OCI-LY7 (cell line): ENCODE data around the gene JAZF1. TPM values are rescaled to one million over a fixed set of nuclear protein-coding genes. Genes with fewer than 3 reads are reported as not detected.

Experiments used
- BruUV-seq: library from RNA; stranded (reverse); fragments of 400-500 nt; replicated peaks from 2 replicates; lab custom pipeline; 2021; lab: Mats Ljungman, UMichigan
- CTCF ChIA-PET: fragments of 300-600 bp; sonication (Branson Sonifier 250); formaldehyde crosslinking; loops from one replicate; lab custom pipeline; 2022; ENCODE audit warnings: antibody characterized with exemption; ENCODE audit not compliant: unreplicated experiment; lab: Charles Lee
- POLR2A ChIA-PET: fragments of 300-600 bp; sonication (Branson Sonifier 250); formaldehyde crosslinking; loops from one replicate; lab custom pipeline; 2022; ENCODE audit warnings: antibody characterized with exemption; lab: Charles Lee
- DNase-seq: peaks from one replicate; pipeline ENCODE4 v3.0.0-alpha.2; 2015; ENCODE audit warnings: low spot score
- H2AFZ ChIP-seq: fragments of 200-600 bp; sonication (generic), shearing (Covaris generic); 2 replicates; pipeline ENCODE4 v1.6.1; 2014; ENCODE audit warnings: mild to moderate bottlenecking, antibody characterized with exemption, low read length, moderate library complexity
- H3K27ac ChIP-seq: fragments of 200-600 bp; sonication (generic); 2 replicates; pipeline ENCODE4 v1.5.1; 2014; ENCODE audit warnings: mixed run types, low read depth, mild to moderate bottlenecking, moderate library complexity, low read length, inconsistent platforms; ENCODE audit not compliant: poor library complexity, severe bottlenecking
- H3K36me3 ChIP-seq: fragments of 200-600 bp; sonication (generic); 2 replicates; pipeline ENCODE4 v1.6.1; 2014; ENCODE audit warnings: mild to moderate bottlenecking, antibody characterized with exemption, low read length, moderate library complexity, mixed read lengths; ENCODE audit not compliant: insufficient read depth
- H3K4me1 ChIP-seq: fragments of 200-600 bp; sonication (generic); 2 replicates; pipeline ENCODE4 v1.5.1; 2014; ENCODE audit warnings: mild to moderate bottlenecking, low read length; ENCODE audit not compliant: insufficient read depth, poor library complexity, severe bottlenecking
- H3K4me2 ChIP-seq: fragments of 200-600 bp; sonication (generic); 2 replicates; pipeline ENCODE4 v1.6.1; 2014; ENCODE audit warnings: mild to moderate bottlenecking, low read length
- H3K4me3 ChIP-seq: fragments of 200-600 bp; sonication (generic); 2 replicates; pipeline ENCODE4 v1.5.1; 2014; ENCODE audit warnings: mild to moderate bottlenecking, low read depth, low read length; ENCODE audit not compliant: poor library complexity, severe bottlenecking
- H3K79me2 ChIP-seq: fragments of 200-600 bp; sonication (generic); 2 replicates; pipeline ENCODE4 v1.6.1; 2016; ENCODE audit warnings: low read depth, mild to moderate bottlenecking, low read length, moderate library complexity, mixed read lengths; ENCODE audit not compliant: insufficient read depth
- H3K9me2 ChIP-seq: fragments of 200-600 bp; sonication (generic); 2 replicates; pipeline ENCODE4 v1.6.1; 2016; ENCODE audit warnings: mild to moderate bottlenecking, low read length, mixed read lengths; ENCODE audit not compliant: insufficient read depth
- H3K9me3 ChIP-seq: fragments of 200-600 bp; sonication (generic); 2 replicates; pipeline ENCODE4 v1.6.1; 2014; ENCODE audit warnings: mild to moderate bottlenecking, mixed run types, low read length, mixed read lengths
- H4K20me1 ChIP-seq: fragments of 200-600 bp; sonication (generic); 2 replicates; pipeline ENCODE4 v1.6.1; 2014; ENCODE audit warnings: mild to moderate bottlenecking, antibody characterized with exemption, low read length, moderate library complexity, mixed read lengths; ENCODE audit not compliant: insufficient read depth
- EZH2phosphoT487 ChIP-seq: fragments of 200-600 bp; sonication (generic); IDR thresholded peaks from 2 replicates; pipeline ENCODE4 v1.6.1; 2018; ENCODE audit warnings: low read depth, borderline replicate concordance, mild to moderate bottlenecking, mixed run types, antibody characterized with exemption, low read length, moderate library complexity, mixed read lengths
- intact Hi-C: fragments of 100-400 bp; cut with micrococcal nuclease; formaldehyde crosslinking; loops from one replicate; pipeline ENCODE4 v1.10.0; 2022; ENCODE audit not compliant: unreplicated experiment
- total RNA-seq, 2 experiments: library from RNA; depleted of rRNA in 1 of 2; stranded (reverse); fragments of >200 nt in 1 of 2; shearing (Covaris generic) in 1 of 2; gene quantifications; 2 replicates each; pipeline ENCODE4 v1.2.3, GENCODE V29; 2014 to 2022
- TF ChIP-seq, protein P1 (sequence below): fragments of 200-600 bp; sonication (generic); conservative IDR thresholded peaks from 2 replicates; pipeline ENCODE4 v1.5.1; 2014; ENCODE audit warnings: mild to moderate bottlenecking, antibody characterized with exemption, low read length, moderate library complexity, mixed read lengths

JAZF1 gene
- total RNA-seq, 2 experiments from 2014 or later, result 6.3 to 25.0 TPM

DNA sequence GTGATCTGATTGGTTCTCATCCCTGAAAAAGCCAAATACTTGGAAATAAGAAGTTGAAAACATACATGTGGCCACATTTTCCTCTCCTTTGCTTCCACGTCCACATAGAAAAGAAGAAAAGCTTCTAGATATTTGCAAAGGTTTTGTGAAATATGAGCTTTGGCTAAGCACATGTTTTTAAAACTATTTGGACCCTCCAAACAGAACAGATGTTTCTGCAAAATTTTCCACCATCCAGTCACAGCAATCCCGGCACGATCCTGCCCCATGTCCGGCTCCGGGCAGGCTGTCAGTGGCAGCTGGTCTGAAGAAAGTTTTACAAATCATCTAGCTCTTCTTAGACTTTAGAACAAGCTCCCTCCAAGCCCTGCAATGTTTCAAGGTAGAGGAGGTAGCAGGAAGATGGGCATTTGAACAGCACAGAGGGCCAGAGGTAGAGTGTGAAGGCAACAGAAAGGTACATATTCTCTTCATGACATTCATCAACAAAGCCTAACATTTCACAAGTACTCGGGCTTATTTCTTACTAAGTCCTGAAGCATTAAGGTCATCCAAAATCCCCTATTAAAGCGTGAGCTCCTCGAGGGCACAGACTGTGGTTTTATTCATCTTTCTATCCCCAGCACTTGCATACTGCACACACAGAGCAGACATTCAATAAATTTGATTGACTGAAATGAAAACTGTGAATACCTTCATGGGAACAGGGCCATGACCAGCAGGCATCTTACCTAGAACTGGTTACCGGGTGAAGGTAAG lies 110.1 kb downstream of the JAZF1 start:
- Histone ChIP-seq H3K4me3 (no peak overlapping the region), H2AFZ (no peak overlapping the region), H3K4me1 (no peaks in the 10 kb centered on the region), H4K20me1 (peaks cover 4% of the 10 kb centered on the region), H3K9me3 (no peaks in the 10 kb centered on the region), H3K4me2 (no peak overlapping the region), H3K9me2 (no peaks in the 10 kb centered on the region), H3K79me2 (no peaks in the 10 kb centered on the region), H3K36me3 (no peaks in the 10 kb centered on the region), H3K27ac (no peak overlapping the region)
- intact Hi-C loops, result no loop called here
- no peak for DNase-seq
- ChIA-PET CTCF (interaction anchor here (1.2 to 1.5 kb wide), 2 partner anchors 8 to 11 kb away, joined by 3 to 9 read pairs; no protein-coding TSS in a partner anchor), POLR2A (interaction anchor here (0.5 to 1.7 kb wide), 5 partner anchors 10 to 1170 kb away, joined by 3 to 5 read pairs (median 3); no protein-coding TSS in a partner anchor)
- no peak for TF ChIP-seq EZH2phosphoT487
- TF ChIP-seq, protein P1, sequence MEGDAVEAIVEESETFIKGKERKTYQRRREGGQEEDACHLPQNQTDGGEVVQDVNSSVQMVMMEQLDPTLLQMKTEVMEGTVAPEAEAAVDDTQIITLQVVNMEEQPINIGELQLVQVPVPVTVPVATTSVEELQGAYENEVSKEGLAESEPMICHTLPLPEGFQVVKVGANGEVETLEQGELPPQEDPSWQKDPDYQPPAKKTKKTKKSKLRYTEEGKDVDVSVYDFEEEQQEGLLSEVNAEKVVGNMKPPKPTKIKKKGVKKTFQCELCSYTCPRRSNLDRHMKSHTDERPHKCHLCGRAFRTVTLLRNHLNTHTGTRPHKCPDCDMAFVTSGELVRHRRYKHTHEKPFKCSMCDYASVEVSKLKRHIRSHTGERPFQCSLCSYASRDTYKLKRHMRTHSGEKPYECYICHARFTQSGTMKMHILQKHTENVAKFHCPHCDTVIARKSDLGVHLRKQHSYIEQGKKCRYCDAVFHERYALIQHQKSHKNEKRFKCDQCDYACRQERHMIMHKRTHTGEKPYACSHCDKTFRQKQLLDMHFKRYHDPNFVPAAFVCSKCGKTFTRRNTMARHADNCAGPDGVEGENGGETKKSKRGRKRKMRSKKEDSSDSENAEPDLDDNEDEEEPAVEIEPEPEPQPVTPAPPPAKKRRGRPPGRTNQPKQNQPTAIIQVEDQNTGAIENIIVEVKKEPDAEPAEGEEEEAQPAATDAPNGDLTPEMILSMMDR, result no peak
- no TSS peak for BruUV-seq

DNA sequence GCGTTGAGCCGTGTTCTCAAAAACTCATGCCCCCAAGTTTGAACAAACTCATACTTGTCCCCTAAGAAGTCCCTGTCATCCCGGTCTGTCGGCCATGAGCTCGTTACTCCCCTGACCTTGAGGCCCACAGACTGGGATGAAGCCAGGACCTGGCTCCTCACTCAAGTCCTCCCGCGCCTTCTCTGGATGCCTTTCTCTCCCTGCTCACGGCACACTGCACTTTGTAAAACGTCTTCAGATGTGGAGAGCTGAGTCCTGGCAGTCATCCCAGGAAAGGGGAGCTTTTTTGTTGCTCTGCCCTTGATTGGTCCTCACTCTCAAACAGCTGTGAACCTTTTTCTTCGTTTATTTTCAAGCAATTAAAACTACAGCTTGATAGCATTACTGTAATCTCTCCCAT lies 110.8 kb downstream of the JAZF1 start:
- TF ChIP-seq, protein P1, result no peak
- TF ChIP-seq EZH2phosphoT487, result no peak
- Histone ChIP-seq H2AFZ (no peak overlapping the region), H3K9me3 (no peaks in the 10 kb centered on the region), H3K9me2 (no peaks in the 10 kb centered on the region), H3K79me2 (no peaks in the 10 kb centered on the region), H3K4me1 (no peaks in the 10 kb centered on the region), H3K4me2 (no peak overlapping the region), H3K36me3 (no peaks in the 10 kb centered on the region), H4K20me1 (peaks cover 4% of the 10 kb centered on the region), H3K27ac (no peak overlapping the region), H3K4me3 (no peak overlapping the region)
- intact Hi-C loops, result no loop called here
- no peak for DNase-seq
- no TSS peak for BruUV-seq
- ChIA-PET POLR2A (interaction anchor here (0.5 to 1.7 kb wide), 5 partner anchors 10 to 1170 kb away, joined by 3 to 4 read pairs (median 3); no protein-coding TSS in a partner anchor), CTCF (interaction anchor here (1.2 to 1.5 kb wide), 3 partner anchors 8 to 15 kb away, joined by 3 to 9 read pairs (median 4); no protein-coding TSS in a partner anchor)
